GM21423 (cell line): Measurements from ENCODE around the gene CADPS.
"Not testable (repeated sequence)": the region's sequence is repeated elsewhere in the genome, so short reads cannot be mapped to it uniquely, and the experiment has no call there.

ENCODE experiments used
- ATAC-seq: cut with Tn5 transposase; IDR thresholded peaks from one replicate; pipeline ENCODE4 v1.9.1; 2021; ENCODE audit warnings: mild to moderate bottlenecking, moderate library complexity; ENCODE audit not compliant: unreplicated experiment

CADPS gene

GRCh38 chr3:62602987-62603386 lies 272.2 kb downstream of the CADPS start:
- ATAC-seq: no peak

- no peak for ATAC-seq
Measured at GRCh38 chr3:62602129-62602770, 273.0 kb downstream of the CADPS start.

- ATAC-seq: no peak
Measured at GRCh38 chr3:62601238-62602070, 273.8 kb downstream of the CADPS start.

GRCh38 chr3:62600033-62600432 lies 275.2 kb downstream of the CADPS start:
- no peak for ATAC-seq

GRCh38 chr3:62597491-62597890 lies 277.7 kb downstream of the CADPS start:
- no peak for ATAC-seq

- ATAC-seq: no peak
Measured at GRCh38 chr3:62592408-62592807, 282.8 kb downstream of the CADPS start.

GRCh38 chr3:62589078-62589477 lies 286.1 kb downstream of the CADPS start:
- no peak for ATAC-seq

GRCh38 chr3:62587579-62588031 lies 287.6 kb downstream of the CADPS start:
- ATAC-seq: no peak

- no peak for ATAC-seq
Measured at GRCh38 chr3:62587169-62587568, 288.0 kb downstream of the CADPS start.

GRCh38 chr3:62586356-62586755 lies 288.9 kb downstream of the CADPS start:
- ATAC-seq: no peak

- ATAC-seq: no peak
Measured at GRCh38 chr3:62585861-62586260, 289.4 kb downstream of the CADPS start.

- no peak for ATAC-seq
Measured at GRCh38 chr3:62584636-62585035, 290.6 kb downstream of the CADPS start.

- no peak for ATAC-seq
Measured at GRCh38 chr3:62582495-62583172, 292.6 kb downstream of the CADPS start.

GRCh38 chr3:62580485-62580884 lies 294.7 kb downstream of the CADPS start:
- ATAC-seq: not testable (repeated sequence)

GRCh38 chr3:62577153-62577552 lies 298.1 kb downstream of the CADPS start:
- no peak for ATAC-seq

- no peak for ATAC-seq
Measured at GRCh38 chr3:62574266-62574898, 300.8 kb downstream of the CADPS start.

- ATAC-seq: no peak
Measured at GRCh38 chr3:62571916-62572315, 303.3 kb downstream of the CADPS start.

- ATAC-seq: no peak
Measured at GRCh38 chr3:62570888-62571287, 304.3 kb downstream of the CADPS start.

- no peak for ATAC-seq
Measured at GRCh38 chr3:62569609-62570008, 305.6 kb downstream of the CADPS start.

GRCh38 chr3:62567097-62568021 lies 307.9 kb downstream of the CADPS start:
- no peak for ATAC-seq
